Vagina (tissue), 2 donors: ENCODE data around the gene C17orf113.

ENCODE experiments used
- POLR2AphosphoS5 ChIP-seq, 2 donors: sonication (generic); formaldehyde crosslinking; IDR thresholded peaks; one replicate each; pipeline ENCODE4 v1.9.0; 2017; ENCODE audit warnings: antibody characterized with exemption in 2 of 2, mild to moderate bottlenecking in 2 of 2, low read depth in 1 of 2; ENCODE audit not compliant: insufficient read depth in 1 of 2
- TF ChIP-seq, protein P1 (sequence below), 3 experiments: fragments of 450-650 bp in 2 of 3; fragments of 200-600 bp in 1 of 3; sonication (generic) in 1 of 3; IDR thresholded peaks; one replicate each; pipeline ENCODE4 v1.5.1; 2017 to 2019; ENCODE audit warnings: antibody characterized with exemption in 3 of 3, mild to moderate bottlenecking in 2 of 3, moderate library complexity in 2 of 3

DNA sequence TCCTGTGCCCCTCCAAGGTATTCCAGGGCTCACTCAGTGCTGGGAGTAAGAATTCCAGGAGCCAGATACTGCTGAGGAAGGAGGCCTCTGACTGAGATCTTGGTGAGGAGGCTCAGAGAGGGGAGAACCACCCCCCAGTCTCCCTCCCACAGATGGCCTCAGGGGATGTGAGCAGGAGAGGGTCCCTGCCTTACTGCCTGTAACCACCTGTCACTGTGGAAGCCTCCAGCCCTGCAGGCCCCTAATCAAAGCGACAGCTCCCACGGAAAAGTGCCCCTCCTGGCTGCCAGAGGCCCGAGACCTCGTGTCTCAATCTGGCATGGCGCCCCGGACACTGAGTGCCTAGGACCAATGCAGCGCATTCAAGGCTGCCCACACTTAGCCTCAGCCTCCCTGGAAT is 7.7 kb upstream of the C17orf113 start:
- no peak for TF ChIP-seq POLR2AphosphoS5 (IDR thresholded peaks at IDR 0.05; ENCODE audit: insufficient read depth in 1 of 2, low read depth in 1 of 2)
- TF ChIP-seq, protein P1, sequence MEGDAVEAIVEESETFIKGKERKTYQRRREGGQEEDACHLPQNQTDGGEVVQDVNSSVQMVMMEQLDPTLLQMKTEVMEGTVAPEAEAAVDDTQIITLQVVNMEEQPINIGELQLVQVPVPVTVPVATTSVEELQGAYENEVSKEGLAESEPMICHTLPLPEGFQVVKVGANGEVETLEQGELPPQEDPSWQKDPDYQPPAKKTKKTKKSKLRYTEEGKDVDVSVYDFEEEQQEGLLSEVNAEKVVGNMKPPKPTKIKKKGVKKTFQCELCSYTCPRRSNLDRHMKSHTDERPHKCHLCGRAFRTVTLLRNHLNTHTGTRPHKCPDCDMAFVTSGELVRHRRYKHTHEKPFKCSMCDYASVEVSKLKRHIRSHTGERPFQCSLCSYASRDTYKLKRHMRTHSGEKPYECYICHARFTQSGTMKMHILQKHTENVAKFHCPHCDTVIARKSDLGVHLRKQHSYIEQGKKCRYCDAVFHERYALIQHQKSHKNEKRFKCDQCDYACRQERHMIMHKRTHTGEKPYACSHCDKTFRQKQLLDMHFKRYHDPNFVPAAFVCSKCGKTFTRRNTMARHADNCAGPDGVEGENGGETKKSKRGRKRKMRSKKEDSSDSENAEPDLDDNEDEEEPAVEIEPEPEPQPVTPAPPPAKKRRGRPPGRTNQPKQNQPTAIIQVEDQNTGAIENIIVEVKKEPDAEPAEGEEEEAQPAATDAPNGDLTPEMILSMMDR (IDR thresholded peaks at IDR 0.05), result no peak
